Measurements from ENCODE around the gene FXYD3.
"Not testable (repeated sequence)": the region's sequence is repeated elsewhere in the genome, so short reads cannot be mapped to it uniquely, and the experiment has no call there.

FXYD3 gene

DNA sequence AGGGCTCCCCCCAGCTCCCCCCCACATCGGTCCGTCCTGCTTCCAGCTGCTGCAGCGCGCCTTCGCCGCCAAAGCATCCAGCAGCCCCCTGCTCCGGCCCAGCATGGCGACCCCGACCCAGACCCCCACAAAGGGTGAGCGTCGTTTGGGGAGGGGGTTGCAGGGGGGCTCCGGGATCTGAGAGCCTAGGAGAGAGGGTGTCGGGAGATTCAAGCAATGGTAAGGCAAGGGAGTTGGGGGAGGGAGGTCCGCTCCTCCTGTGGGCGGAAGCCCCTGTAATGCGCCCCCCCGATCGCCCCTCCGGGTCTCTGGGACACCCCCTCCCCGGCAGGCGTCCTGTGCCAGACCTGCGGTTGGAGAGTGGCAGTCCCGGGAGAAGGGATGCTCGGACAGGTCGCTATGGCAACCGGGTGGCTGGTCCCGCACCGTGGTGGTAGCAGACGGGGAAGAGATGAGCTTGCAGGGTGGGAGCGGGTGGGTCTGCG, 27.6 kb downstream of the FXYD3 start, which contains the start of gene FXYD7:
TSS of gene FXYD7 (plus strand) at position 25 of the 485 bp plus-strand sequence. CDS start at position 104, 79 bp downstream.
- FAIRE-seq: no peak

GRCh38 chr19:35143818-35144217, 28.2 kb downstream of the FXYD3 start:
- no peak for FAIRE-seq

DNA sequence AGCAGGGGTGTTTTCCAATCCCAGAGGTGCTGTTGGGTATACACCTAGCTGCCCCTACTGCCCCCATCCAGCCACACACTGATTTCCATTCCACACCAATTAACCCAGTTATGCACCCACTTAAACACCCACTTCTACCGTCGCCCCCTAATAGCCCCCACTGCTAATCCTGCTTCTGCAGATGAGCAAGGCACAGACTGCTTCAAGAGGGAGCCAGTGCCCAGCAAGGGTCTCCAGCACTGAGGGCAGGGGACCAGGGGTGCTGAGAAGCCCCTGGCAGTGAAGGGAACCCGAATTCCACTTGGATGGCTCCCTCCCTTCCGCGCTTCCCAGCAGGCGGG, 28.6 kb downstream of the FXYD3 start:
- no peak for FAIRE-seq

DNA sequence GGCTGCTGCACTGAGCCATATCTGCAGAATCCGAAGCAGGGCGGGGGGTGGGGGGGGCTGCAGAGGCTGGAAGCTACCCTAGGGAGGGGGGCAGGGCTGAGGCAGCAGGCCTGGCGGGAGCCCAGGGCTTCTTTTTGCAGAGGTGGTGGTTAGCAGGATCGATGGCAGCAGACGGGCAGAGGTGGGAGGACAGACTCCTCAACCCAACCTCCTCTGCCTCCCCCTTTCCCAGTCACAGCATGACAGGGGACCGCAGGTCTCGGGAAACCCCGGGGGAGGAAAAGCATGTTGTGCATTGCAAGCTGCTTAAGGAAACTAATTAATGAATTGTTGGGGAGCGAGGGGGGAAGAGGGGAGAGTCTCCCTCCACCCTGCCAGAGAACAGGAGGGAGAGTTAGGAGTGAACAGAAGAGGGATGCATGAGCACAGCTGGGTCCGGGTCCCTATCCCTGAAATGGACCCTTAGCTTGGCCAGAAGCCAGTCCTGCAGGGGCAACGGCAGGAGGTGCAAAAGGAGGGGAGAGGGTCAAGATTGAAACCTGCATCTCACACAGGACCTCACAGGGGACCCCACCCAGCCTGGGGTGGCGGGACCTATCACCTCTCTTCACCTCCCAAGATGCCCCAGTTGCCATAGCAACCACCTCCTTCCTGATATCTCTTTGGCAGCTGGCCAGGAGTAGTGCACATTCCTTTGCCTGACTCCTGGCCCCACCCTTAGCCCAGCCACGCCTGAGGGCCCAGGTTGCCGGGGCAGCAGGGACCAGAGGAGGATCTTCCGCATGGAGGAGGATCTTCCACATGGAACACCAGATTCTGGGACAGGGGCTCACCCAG, 29.2 kb downstream of the FXYD3 start:
- no peak for FAIRE-seq

DNA sequence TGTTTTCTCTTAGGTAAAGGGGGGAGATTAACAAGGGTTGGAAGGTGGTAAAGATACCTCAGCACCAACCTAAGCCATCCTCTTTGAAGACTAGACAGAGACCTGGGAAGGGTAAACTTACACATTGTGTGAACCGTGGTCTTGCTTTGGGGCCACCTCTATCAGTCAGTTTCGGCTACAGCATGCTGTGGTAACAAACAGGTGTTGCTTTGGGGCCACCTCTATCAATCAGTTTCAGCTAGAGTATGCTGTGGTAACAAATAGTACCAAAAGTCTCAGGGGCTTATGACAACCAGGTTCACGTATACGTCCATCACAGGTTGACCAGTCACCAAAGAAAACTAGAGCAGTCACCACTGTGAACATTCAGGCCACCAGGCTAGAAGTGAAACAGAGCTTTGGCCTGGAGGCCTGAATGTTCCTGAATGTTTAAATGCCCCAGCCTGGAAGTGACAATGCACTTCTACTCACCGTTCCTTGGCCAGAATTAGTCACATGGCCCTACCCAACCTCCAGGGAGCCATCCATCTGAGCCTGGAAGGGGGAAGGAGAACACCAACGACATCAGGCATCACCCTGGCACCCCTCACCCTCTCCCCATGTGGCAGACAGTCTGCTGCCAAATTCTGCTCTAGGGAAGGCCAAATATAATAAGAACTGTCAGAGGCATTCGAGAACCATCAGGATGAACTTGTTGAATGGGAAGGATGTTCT, 31.3 kb downstream of the FXYD3 start:
- no peak for FAIRE-seq

GRCh38 chr19:35149463-35149862, 33.8 kb downstream of the FXYD3 start:
- no peak for FAIRE-seq

DNA sequence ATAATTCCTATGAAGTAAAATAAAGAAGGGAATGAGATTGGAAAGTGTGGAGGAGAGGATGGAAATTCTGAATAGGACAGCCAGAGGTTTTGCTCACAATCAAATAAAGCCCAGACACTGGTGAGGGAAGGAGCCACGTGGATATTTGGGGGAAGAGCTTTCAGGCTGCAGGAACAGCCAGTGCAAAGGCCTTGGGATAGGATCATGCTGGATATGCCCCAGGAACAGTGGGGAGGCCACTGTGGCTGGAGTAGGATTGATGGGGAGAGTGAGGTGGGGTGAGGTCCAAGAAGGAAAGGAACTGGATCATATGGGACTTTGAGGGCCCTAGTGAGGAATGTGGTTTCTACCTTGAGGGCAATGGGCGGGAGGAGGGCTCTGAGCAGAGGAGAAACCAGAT, 34.8 kb downstream of the FXYD3 start:
- FAIRE-seq: no peak

DNA sequence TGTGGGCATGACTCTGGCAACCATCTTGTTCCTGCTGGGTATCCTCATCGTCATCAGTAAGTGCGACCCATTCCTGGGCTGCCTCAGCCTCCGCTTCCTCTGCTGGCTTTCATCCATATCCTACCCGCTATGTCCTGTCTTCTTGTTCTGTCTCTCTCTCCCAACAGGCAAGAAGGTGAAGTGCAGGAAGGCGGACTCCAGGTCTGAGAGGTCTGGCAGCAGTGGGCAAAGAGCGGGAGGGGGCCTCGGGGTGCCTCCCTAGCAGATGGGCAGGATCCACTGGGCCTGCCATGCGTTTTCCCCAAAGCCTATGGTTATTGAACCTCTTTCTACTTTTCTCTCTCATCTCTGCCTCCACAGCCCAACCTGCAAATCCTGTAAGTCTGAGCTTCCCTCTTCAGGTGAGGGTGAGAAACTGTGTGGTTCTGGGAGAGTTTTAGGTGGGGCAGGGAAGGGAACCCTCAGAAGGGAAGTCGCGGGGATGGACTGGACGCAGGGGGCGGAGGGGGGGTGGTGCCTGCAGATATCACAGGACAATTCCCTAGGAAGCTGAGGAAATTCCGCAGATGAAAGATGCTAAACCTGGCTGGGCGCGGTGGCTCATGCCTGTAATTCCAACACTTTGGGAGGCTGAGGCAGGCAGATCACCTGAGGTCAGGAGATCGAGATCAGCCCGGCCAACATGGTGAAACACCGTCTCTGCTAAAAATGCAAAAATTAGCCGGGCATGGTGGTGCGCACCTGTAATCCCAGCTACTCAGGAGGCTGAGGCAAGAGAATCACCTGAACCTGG, 35.8 kb downstream of the FXYD3 start:
- FAIRE-seq: no peak

DNA sequence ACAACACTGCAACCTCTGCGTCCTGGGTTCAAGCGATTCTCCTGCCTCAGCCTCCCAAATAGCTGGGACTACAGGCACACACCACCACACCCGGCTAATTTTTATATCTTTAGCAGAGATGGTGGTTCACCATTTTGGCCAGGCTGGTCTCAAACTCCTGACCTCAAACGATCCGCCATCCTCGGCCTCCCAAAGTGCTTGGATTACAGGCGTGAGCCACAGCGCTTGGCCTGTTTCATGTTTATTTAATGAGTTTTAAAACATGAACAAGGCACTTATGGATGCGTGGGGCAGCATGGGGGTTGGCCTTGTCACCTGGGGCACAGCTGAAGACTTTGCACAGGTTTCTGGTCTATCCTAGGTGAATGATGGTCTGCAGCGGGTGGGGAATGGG, 37.5 kb downstream of the FXYD3 start:
- not testable (repeated sequence) for FAIRE-seq

GRCh38 chr19:35153701-35154524, 38.3 kb downstream of the FXYD3 start:
- FAIRE-seq: no peak

GRCh38 chr19:35154525-35155406, 39.1 kb downstream of the FXYD3 start, which contains the start of gene FXYD5:
Gene FXYD5 (plus strand): TSS chr19:35154735. CDS start chr19:35155551, 816 bp downstream.
- no peak for FAIRE-seq

- no peak for FAIRE-seq
Observed at GRCh38 chr19:35155441-35155840, 39.8 kb downstream of the FXYD3 start.

DNA sequence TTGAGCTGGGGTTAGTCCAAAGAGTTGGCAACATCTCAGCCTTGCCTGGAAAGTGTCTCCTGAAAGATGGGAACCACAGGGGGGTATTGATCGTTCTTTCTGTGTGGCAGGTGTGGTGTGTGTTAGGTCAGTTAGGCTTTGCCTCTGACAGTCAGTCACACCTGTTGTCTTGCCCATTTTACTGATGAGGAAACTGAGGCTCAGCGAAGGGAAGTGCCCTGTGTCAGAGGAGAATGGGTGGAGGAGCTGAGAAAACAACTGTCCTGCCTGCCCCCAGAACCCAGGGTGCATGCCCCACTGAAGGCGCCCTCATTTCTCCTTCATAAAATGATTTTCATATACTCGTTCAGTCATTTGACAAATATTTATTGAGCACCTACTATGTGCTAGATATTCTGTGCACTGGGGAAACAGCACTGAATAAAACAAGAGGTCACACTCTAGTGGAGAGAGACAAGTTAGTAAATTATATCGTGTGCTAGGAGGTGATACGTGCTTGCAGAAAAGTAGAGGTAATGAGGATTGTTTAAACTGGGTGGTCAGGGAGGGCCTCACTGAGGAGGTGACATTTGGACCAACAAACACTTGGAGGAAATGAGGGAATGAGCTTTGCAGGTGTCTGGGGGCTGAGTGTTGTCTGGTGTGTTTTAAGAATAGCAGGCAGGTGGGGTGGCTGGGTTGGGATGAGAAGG, 40.5 kb downstream of the FXYD3 start:
- no peak for FAIRE-seq

DNA sequence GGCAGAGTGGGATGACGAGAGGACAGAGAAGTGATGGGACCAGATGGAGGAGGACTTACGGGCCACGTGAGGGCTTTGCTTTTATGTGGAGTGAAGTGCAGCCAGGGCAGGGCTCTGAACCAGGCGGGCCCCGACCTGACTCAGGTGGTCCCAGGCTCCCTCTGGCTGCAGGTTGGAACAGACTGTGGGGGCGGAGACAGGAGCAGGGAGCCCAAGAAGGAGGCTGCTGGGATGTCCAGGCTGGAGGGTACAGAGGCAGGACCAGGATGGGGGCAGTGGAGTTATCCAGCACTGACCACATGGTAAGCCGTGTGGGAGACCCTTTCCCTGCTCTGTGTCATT, 41.0 kb downstream of the FXYD3 start:
- FAIRE-seq: no peak

DNA sequence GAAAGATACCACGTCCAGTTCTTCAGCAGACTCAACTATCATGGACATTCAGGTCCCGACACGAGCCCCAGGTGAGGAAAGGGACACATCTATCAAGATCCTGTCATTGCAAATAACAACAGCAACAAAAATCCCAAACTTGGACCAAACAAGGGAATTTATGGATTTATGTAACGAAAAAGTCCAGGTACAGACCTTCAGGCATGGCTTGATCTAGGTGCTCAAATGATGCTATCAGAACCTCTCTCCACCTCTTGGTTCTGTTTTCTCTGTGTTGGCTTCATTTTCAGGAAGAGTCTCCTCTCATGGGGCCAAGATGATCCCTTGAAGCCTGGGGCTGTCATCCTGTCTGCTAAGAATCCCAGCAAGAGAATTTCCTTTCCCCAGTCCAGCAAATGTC, 41.8 kb downstream of the FXYD3 start:
- FAIRE-seq: no peak

GRCh38 chr19:35159606-35160005, 44.0 kb downstream of the FXYD3 start:
- no peak for FAIRE-seq

GRCh38 chr19:35160629-35161433, 45.2 kb downstream of the FXYD3 start:
- FAIRE-seq: no peak

DNA sequence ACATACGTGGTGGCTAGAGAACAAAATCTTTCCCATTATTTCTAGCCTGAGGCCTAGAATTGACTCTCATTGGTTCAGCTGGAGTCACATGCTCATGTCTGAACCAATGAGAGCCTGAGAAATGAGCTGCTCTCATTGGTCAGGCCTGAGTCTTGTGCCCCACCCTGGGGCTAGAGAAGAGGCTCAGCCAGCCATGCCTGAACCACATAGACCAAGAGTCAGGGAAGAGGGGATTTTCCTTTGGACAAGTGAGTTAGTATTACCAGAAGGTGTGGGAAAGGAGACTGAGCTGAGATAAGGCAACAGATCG, 45.8 kb downstream of the FXYD3 start:
- FAIRE-seq: no peak

GRCh38 chr19:35162471-35163326, 47.1 kb downstream of the FXYD3 start:
- no peak for FAIRE-seq
